ENCODE results near the gene CNOT3.
A peak's percentile ranks its signal among the peaks of the same experiment; 100 is the strongest.
"Not testable (repeated sequence)": the region's sequence is repeated elsewhere in the genome, so short reads cannot be mapped to it uniquely, and the experiment has no call there.

CNOT3 gene

GRCh38 chr19:54137699-54138488 is at the start of gene CNOT3:
CNOT3 (plus strand) TSS chr19:54137762; CDS start chr19:54142979, 5,217 bp downstream.
- no peak for DNase-seq (ENCODE audit: insufficient read length, low spot score)

DNA sequence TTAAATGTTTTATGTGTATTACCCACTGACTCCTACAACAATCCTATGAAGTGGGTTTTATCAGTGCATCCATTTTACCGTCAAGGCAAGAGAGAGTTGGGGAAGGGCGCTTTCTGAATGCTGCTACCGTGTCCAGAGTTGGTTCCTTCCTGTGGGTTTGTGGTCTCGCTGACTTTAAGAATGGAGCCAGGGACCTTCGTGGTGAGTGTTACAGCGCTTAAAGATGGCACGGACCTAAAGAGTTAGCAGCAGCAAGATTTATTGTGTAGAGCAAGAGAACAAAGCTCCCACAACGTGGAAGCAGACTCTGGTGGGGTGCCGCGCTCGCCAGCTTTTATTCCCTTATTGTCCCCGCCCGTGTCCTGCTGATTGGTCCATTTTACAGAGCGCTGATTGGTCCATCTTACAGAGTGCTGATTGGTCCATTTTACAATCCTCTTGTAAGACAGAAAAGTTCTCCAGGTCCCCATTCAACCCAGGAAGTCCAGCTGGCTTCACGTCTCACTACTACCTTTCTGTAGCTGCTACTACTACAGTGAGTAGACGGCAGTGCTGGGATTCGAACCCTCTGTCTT is 43.0 kb upstream of the CNOT3 start:
- no peak for FAIRE-seq
- no peak for DNase-seq (ENCODE audit: insufficient read length, low spot score)
- TF ChIP-seq, protein P1, sequence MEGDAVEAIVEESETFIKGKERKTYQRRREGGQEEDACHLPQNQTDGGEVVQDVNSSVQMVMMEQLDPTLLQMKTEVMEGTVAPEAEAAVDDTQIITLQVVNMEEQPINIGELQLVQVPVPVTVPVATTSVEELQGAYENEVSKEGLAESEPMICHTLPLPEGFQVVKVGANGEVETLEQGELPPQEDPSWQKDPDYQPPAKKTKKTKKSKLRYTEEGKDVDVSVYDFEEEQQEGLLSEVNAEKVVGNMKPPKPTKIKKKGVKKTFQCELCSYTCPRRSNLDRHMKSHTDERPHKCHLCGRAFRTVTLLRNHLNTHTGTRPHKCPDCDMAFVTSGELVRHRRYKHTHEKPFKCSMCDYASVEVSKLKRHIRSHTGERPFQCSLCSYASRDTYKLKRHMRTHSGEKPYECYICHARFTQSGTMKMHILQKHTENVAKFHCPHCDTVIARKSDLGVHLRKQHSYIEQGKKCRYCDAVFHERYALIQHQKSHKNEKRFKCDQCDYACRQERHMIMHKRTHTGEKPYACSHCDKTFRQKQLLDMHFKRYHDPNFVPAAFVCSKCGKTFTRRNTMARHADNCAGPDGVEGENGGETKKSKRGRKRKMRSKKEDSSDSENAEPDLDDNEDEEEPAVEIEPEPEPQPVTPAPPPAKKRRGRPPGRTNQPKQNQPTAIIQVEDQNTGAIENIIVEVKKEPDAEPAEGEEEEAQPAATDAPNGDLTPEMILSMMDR (IDR thresholded peaks at IDR 0.05; ENCODE audit: insufficient read depth, missing control alignments), result no peak

More at GRCh38 chr19:54137699-54138488, at the start of gene CNOT3:
- TF ChIP-seq, protein P1 (IDR thresholded peaks at IDR 0.05; ENCODE audit: insufficient read depth, missing control alignments), result no peak
- FAIRE-seq, result no peak

DNA sequence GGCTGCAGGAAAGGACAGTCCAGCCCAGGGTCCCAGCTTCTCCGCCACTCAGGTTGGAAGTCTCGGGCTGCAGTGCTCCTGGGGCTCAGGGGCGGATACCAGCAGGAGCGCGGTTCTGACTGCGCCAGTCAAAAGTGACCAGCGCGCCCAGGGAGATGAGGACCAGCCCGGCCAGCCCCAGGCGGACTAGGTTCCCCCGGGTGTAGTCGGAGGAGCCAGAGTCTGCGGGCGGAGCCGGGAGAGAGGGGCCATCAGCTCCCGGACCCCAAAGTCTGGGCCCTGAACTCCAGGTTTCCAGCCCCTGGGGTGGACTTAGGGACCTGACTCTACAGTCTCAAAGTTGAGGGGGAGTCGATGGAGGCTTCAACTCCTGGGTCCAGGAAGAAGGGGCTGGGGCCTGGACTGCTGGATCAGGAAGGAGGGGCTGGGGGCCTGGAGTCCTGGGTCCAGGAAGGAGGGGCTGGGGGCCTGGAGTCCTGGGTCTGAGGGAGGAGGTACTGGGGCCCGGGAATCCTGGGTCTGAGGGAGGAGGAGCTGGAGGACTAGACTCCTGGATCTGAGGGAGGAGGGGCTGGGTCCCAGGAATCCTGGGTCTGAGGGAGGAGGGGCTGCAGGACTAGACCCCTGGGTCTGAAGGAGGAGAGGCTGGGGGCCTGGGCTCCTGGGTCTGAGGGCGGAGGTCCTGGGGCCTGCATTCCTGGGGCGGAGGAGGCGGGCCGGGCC is 42.3 kb upstream of the CNOT3 start:
- TF ChIP-seq, protein P1 (IDR thresholded peaks at IDR 0.05; ENCODE audit: insufficient read depth, missing control alignments), result no peak
- DNase-seq (ENCODE audit: insufficient read length, low spot score) (no peak), FAIRE-seq (no peak)

DNA sequence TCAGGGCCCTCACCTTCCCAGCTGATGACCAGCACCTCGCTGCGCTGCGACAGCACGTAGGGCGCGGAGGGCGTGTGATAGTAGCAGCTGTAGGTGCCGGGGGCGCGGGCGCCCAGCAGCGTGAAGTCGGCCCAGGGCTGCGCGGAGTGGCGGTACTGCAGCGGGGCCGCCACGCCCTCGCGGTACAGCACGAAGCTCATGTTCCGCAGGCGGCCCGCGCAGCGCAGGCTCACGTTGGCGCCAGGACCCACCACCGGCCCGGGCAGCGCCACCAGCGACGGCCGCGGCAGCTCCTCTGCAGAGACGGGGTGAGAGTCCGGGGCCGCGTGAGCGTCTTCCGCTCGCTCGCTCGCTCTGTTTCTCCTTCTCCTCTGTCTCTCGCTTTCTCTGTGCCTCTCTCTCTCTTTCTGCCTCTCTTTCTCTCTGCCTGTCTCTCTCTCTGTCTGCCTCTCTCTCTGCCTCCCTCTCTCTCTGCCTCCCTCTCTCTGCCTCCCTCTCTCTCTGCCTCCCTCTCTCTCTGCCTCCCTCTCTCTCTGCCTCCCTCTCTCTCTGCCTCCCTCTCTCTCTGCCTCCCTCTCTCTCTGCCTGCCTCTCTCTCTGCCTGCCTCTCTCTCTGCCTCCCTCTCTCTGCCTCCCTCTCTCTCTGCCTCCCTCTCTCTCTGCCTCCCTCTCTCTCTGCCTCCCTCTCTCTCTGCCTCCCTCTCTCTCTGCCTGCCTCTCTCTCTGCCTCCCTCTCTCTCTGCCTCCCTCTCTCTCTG is 41.5 kb upstream of the CNOT3 start:
- not testable (repeated sequence) for FAIRE-seq; DNase-seq (ENCODE audit: insufficient read length, low spot score)

DNA sequence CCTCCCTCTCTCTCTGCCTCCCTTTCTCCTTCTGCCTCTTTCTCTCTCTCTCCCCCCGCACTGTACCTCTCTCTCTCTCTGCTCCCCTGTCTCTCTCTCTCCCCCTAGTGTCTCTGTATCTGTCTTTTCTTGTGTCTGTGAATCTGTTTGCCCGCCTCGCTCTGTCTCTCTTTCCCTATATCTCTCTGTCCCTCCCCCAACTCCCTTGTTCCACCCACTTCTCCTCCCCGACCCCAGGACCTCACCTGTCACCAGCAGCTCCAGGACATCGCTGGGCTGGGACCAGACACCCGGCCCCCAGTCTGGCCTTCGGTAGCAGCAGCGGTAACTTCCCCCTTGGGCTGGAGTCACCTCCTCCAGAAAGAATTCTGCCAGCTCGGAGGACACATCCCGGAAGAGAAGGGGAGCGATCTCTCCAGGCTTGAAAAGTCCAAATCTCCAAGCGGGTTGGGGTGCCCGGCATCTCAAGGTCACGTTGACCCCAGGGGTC is 40.9 kb upstream of the CNOT3 start:
- DNase-seq (ENCODE audit: insufficient read length, low spot score) (no peak), FAIRE-seq (no peak)
- TF ChIP-seq, protein P1 (IDR thresholded peaks at IDR 0.05; ENCODE audit: insufficient read depth, missing control alignments), result peak; percentile 34

DNA sequence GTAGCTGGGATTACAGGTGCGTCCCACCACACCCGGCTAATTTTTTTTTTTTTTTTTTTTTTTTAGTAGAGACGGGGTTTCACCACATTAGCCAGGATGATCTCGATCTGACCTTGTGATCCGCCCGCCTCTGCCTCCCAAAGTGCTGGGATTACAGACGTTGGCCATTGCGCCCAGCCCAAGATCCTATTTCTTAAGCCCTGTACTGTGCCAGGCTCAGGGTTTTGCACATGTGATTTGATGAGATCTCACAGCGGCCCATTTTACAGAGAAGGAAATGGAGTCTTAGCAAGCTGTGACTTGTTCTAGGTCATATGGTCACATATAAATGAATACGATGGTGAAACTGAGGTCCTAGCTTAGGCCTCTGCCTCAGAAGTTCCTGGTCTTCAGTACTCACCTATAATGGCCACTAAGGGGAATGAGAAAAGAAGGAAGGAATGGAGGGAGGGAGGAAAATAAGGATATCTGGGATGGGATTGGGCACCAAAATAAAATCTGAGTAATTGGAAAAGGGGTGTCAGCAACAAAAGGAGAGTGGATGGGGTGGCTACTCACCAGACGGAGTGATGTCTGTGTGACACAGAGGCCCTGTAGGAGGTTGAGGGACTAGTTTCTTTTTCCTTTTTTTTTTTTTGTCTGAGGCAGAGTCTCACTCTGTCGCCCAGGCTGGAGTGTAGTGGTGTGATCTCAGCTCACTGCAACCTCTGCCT is 38.2 kb upstream of the CNOT3 start:
- FAIRE-seq (no peak), DNase-seq (ENCODE audit: insufficient read length, low spot score) (no peak)
- TF ChIP-seq, protein P1 (IDR thresholded peaks at IDR 0.05; ENCODE audit: insufficient read depth, missing control alignments), result no peak

DNA sequence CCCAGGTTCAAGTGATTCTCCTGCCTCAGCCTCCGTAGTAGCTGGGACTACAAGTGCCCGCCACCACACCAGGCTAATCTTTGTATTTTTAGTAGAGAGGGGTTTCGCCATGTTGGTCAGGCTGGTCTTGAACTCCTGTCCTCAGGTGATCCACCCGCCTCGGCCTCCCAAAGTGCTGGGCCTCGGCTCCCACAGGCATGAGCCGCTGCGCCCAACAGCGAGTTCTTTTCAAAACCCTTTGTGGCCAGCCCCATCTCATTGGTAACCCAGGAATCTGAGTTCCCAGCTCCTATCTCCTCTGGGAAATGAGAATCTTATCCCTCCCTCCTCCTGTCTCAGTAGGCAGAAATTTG is 37.7 kb upstream of the CNOT3 start:
- not testable (repeated sequence) for DNase-seq (ENCODE audit: insufficient read length, low spot score); FAIRE-seq
